Skeletal muscle satellite cell (primary cell): ENCODE measurements around the gene RDX.
"Not testable (repeated sequence)": the region's sequence is repeated elsewhere in the genome, so short reads cannot be mapped to it uniquely, and the experiment has no call there.

Experiments used
- H3K27me3 ChIP-seq: 2 replicates; pipeline ENCODE4 v1.7.0; 2013; ENCODE audit warnings: low read length; ENCODE audit not compliant: control insufficient read depth, insufficient read depth
- H3K36me3 ChIP-seq: 2 replicates; pipeline ENCODE4 v1.7.0; 2013; ENCODE audit warnings: mild to moderate bottlenecking, control low read depth, low read length; ENCODE audit not compliant: insufficient read depth
- H3K4me1 ChIP-seq: 2 replicates; pipeline ENCODE4 v1.7.0; 2013; ENCODE audit warnings: low read length; ENCODE audit not compliant: control insufficient read depth, insufficient read depth
- H3K4me2 ChIP-seq: 2 replicates; pipeline ENCODE4 v1.7.0; 2013; ENCODE audit warnings: mild to moderate bottlenecking, low read length
- H3K4me3 ChIP-seq: 2 replicates; pipeline ENCODE4 v1.7.0; 2013; ENCODE audit warnings: low read length
- H3K9ac ChIP-seq: 2 replicates; pipeline ENCODE4 v1.7.0; 2013; ENCODE audit warnings: mild to moderate bottlenecking, low read depth, low read length, moderate library complexity
- H3K9me3 ChIP-seq: replicated peaks from 2 replicates; pipeline ENCODE4 v1.7.0; 2013; ENCODE audit warnings: mild to moderate bottlenecking, control low read depth, low read length

The RDX gene

GRCh38 chr11:110290591-110291334 lies 5.7 kb downstream of the RDX start:
- peaks cover 9% of the 10 kb centered on the region for H3K36me3 ChIP-seq
- no peaks in the 10 kb centered on the region for H3K9me3 ChIP-seq
- H3K4me2 ChIP-seq = no peak overlapping the region
- H3K27me3 ChIP-seq = no peaks in the 10 kb centered on the region
- no peak overlapping the region for H3K4me3 ChIP-seq
- peaks cover 17% of the 10 kb centered on the region for H3K4me1 ChIP-seq
- H3K9ac ChIP-seq = no peak overlapping the region

GRCh38 chr11:110289472-110289871 lies 6.9 kb downstream of the RDX start:
- Histone ChIP-seq H3K9me3 (no peaks in the 10 kb centered on the region), H3K27me3 (no peaks in the 10 kb centered on the region), H3K4me3 (no peak overlapping the region), H3K4me2 (no peak overlapping the region), H3K36me3 (peaks cover 9% of the 10 kb centered on the region), H3K4me1 (peaks cover 17% of the 10 kb centered on the region), H3K9ac (no peak overlapping the region)

- no peak overlapping the region for H3K9ac ChIP-seq
- H3K27me3 ChIP-seq = no peaks in the 10 kb centered on the region
- peaks cover 6% of the 10 kb centered on the region for H3K4me1 ChIP-seq
- no peaks in the 10 kb centered on the region for H3K9me3 ChIP-seq
- no peak overlapping the region for H3K4me3 ChIP-seq
- no peak overlapping the region for H3K4me2 ChIP-seq
- peaks cover 9% of the 10 kb centered on the region for H3K36me3 ChIP-seq
Observed at GRCh38 chr11:110287537-110287936, 8.9 kb downstream of the RDX start.

DNA sequence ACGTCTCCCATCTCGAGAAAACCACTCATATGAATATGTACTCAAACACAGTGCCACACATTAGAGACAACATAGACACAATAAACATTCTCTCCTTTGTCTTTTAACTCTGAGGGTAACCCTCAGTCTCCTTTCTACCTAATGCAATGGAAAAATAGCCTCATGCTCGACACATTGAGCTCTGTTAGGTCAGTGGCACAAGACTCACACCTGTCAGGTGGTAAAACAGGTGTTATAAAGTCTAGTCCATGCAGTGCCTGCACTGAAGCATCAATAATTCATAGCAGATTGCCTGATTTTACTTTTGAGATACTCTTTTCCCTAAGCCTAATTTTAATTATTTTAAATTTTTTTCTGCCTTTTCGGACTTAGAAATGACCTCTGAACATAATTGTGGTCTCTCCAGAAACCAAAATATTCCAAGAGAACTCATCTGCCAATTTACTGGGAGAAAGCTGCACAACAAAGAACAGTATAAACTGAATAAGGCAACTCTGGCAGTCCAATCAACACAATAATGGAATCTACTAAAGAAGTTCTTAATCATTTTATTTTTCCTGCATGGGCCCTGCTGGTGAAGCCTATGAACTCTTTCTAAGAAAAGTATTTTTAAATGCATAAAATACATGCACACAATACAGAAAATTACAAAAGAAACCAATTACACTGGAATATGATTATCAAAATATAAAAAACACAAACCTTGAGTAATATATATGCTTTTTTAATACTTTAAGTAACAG lies 9.9 kb downstream of the RDX start:
- Histone ChIP-seq H3K9me3 (no peaks in the 10 kb centered on the region), H3K4me2 (no peak overlapping the region), H3K4me3 (no peak overlapping the region), H3K4me1 (peaks cover 6% of the 10 kb centered on the region), H3K9ac (no peak overlapping the region), H3K27me3 (no peaks in the 10 kb centered on the region), H3K36me3 (peaks cover 8% of the 10 kb centered on the region)

DNA sequence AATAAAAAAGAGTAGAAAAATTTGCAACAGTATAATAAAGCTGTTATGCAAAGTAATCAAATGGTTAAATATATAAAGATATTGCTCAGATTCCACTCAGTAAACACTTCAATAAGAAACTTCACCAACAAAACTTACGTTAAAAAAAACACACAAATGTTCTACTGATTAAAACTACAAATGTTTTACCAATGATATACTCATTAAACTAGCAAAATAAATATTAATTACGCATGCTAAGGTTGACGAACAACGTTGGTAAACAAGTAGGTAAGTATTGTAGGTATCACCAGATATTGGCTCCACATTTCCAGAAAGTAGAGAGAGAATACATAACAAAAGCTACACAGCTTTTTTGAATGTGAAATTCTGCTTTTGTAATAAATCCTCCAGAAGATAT lies 12.6 kb downstream of the RDX start:
- Histone ChIP-seq H3K27me3 (no peaks in the 10 kb centered on the region), H3K9me3 (no peaks in the 10 kb centered on the region), H3K9ac (no peak overlapping the region), H3K4me1 (no peaks in the 10 kb centered on the region), H3K4me3 (no peak overlapping the region), H3K4me2 (no peak overlapping the region), H3K36me3 (peaks cover 6% of the 10 kb centered on the region)

- not testable (repeated sequence) for H3K27me3 ChIP-seq, H3K4me1 ChIP-seq, H3K4me2 ChIP-seq, H3K4me3 ChIP-seq, H3K9me3 ChIP-seq, H3K9ac ChIP-seq
- H3K36me3 ChIP-seq = peaks cover 33% of the 10 kb centered on the region
Observed at GRCh38 chr11:110280595-110280994, 15.8 kb downstream of the RDX start.

GRCh38 chr11:110279881-110280280 lies 16.5 kb downstream of the RDX start:
- Histone ChIP-seq H3K4me3 (no peak overlapping the region), H3K36me3 (peaks cover 33% of the 10 kb centered on the region), H3K4me1 (no peaks in the 10 kb centered on the region), H3K4me2 (no peak overlapping the region), H3K9me3 (no peaks in the 10 kb centered on the region), H3K9ac (no peak overlapping the region), H3K27me3 (no peaks in the 10 kb centered on the region)

DNA sequence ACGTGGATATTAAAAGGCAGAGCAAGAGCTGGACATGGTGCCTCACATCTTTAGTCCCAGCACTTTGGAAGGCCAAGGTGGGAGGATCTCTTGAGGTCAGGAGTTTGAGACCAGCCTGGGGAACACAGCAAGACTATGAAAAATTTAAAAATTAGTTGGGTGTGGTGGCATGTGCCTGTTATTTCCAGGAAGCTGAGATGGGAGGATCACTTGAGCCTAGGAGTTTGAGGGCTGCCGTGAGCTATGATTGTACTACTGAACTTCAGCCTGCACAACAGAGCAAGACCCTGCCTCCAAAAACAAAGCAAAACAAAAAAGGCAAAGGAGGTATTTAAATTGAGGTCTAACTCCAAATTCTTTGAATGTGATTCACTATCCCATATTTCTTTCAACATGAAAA lies 23.5 kb downstream of the RDX start:
- Histone ChIP-seq H3K4me1 (peaks cover 8% of the 10 kb centered on the region), H3K4me2 (no peak overlapping the region), H3K36me3 (peaks cover 59% of the 10 kb centered on the region), H3K9ac (no peak overlapping the region), H3K9me3 (no peaks in the 10 kb centered on the region), H3K27me3 (no peaks in the 10 kb centered on the region), H3K4me3 (no peak overlapping the region)

- Histone ChIP-seq H3K27me3 (no peaks in the 10 kb centered on the region), H3K36me3 (peaks cover 47% of the 10 kb centered on the region), H3K4me1 (peaks cover 8% of the 10 kb centered on the region), H3K9me3 (no peaks in the 10 kb centered on the region), H3K9ac (no peak overlapping the region), H3K4me3 (no peak overlapping the region), H3K4me2 (no peak overlapping the region)
Observed at GRCh38 chr11:110269996-110270395, 26.4 kb downstream of the RDX start.

GRCh38 chr11:110268441-110268840 lies 28.0 kb downstream of the RDX start:
- H3K4me2 ChIP-seq = no peak overlapping the region
- H3K36me3 ChIP-seq = peaks cover 57% of the 10 kb centered on the region
- no peaks in the 10 kb centered on the region for H3K27me3 ChIP-seq
- H3K4me1 ChIP-seq = peaks cover 8% of the 10 kb centered on the region
- no peak overlapping the region for H3K4me3 ChIP-seq
- H3K9me3 ChIP-seq = no peaks in the 10 kb centered on the region
- H3K9ac ChIP-seq = no peak overlapping the region

DNA sequence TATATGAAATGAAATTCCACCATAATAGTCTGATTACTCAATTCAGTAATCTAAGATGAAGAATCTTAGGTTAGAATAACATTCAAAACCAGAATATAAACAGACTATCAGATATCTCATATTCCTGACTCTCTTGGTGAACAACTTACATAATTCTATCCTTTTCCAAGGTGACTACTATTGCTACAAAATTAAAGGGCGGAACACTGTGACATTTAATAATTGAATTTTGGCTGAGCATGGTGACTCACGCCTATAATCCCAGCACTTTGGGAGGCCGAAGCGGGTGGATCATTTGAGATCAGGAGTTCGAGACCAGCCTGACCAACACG lies 34.4 kb downstream of the RDX start:
- H3K27me3 ChIP-seq = no peaks in the 10 kb centered on the region
- no peak overlapping the region for H3K9ac ChIP-seq
- no peaks in the 10 kb centered on the region for H3K9me3 ChIP-seq
- H3K4me1 ChIP-seq = no peaks in the 10 kb centered on the region
- H3K4me2 ChIP-seq = no peak overlapping the region
- peaks cover 61% of the 10 kb centered on the region for H3K36me3 ChIP-seq
- no peak overlapping the region for H3K4me3 ChIP-seq
